Body of pancreas (tissue), 4 donors: ENCODE results near the gene DHH.
"Not testable (repeated sequence)": the region's sequence is repeated elsewhere in the genome, so short reads cannot be mapped to it uniquely, and the experiment has no call there.

Experiments
- POLR2A ChIP-seq, 3 donors: fragments of 450-650 bp; IDR thresholded peaks; one replicate each; pipeline ENCODE4 v1.6.1; 2016; ENCODE audit warnings: antibody characterized with exemption in 3 of 3, mild to moderate bottlenecking in 2 of 3
- TF ChIP-seq, protein P1 (sequence below), 7 experiments: fragments of 450-650 bp in 4 of 7; fragments of 200-600 bp in 3 of 7; sonication (generic) in 3 of 7; IDR thresholded peaks; one replicate each; pipeline ENCODE4 v1.5.1; 2016 to 2019; ENCODE audit warnings: antibody characterized with exemption in 7 of 7

GRCh38 chr12:49127971-49128370, 33.4 kb upstream of the DHH start:
- TF ChIP-seq, protein P1, sequence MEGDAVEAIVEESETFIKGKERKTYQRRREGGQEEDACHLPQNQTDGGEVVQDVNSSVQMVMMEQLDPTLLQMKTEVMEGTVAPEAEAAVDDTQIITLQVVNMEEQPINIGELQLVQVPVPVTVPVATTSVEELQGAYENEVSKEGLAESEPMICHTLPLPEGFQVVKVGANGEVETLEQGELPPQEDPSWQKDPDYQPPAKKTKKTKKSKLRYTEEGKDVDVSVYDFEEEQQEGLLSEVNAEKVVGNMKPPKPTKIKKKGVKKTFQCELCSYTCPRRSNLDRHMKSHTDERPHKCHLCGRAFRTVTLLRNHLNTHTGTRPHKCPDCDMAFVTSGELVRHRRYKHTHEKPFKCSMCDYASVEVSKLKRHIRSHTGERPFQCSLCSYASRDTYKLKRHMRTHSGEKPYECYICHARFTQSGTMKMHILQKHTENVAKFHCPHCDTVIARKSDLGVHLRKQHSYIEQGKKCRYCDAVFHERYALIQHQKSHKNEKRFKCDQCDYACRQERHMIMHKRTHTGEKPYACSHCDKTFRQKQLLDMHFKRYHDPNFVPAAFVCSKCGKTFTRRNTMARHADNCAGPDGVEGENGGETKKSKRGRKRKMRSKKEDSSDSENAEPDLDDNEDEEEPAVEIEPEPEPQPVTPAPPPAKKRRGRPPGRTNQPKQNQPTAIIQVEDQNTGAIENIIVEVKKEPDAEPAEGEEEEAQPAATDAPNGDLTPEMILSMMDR (IDR thresholded peaks at IDR 0.05): not testable (repeated sequence)
- TF ChIP-seq POLR2A (IDR thresholded peaks at IDR 0.05): not testable (repeated sequence)
